Muscle layer of colon (tissue), 2 donors: Measurements from ENCODE around the gene RANBP9.

ENCODE experiments used
- H3K27ac ChIP-seq: one replicate; pipeline ENCODE4 v1.7.0; 2013; ENCODE audit warnings: low read depth, mild to moderate bottlenecking, low read length, moderate library complexity
- H3K27me3 ChIP-seq, 2 donors: one replicate each; pipeline ENCODE4 v1.7.0; 2013; ENCODE audit warnings: low read length in 2 of 2, mild to moderate bottlenecking in 2 of 2; ENCODE audit not compliant: insufficient read depth in 2 of 2, control insufficient read depth in 1 of 2
- H3K36me3 ChIP-seq: one replicate; pipeline ENCODE4 v1.7.0; 2013; ENCODE audit warnings: mild to moderate bottlenecking, low read length; ENCODE audit not compliant: insufficient read depth
- H3K4me1 ChIP-seq: one replicate; pipeline ENCODE4 v1.7.0; 2013; ENCODE audit warnings: mild to moderate bottlenecking, low read length; ENCODE audit not compliant: insufficient read depth
- H3K4me3 ChIP-seq, 2 donors: one replicate each; pipeline ENCODE4 v1.7.0; 2013; ENCODE audit warnings: low read length in 2 of 2, low read depth in 1 of 2, mild to moderate bottlenecking in 1 of 2, moderate library complexity in 1 of 2
- H3K9ac ChIP-seq: one replicate; pipeline ENCODE4 v1.7.0; 2013; ENCODE audit warnings: low read length
- H3K9me3 ChIP-seq: one replicate; pipeline ENCODE4 v1.7.0; 2013; ENCODE audit warnings: mild to moderate bottlenecking, low read length
- donor health status: abdominal sarcoma.
- donor health status: Adenocarcinoma of cecum.

RANBP9 gene

DNA sequence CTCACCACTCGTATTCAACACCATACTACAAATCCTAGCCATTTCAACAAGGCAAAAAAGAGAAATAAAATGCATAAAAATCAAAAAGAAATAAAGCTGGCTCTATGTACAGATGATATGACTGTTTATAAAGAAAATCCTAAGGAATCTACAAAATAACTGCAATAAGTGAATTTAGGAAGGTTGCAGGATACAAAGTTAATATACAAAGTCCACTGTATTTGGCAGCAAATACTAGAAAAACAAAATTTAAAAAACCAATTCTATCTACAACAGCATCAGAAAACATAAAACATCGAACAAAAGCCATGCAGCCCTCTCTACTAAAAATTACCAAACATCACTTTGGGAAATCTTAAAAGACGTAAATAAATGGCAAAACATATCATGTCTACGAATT is 47.6 kb downstream of the RANBP9 start:
- Histone ChIP-seq H3K27ac (no peak overlapping the region), H3K9ac (no peak overlapping the region), H3K4me1 (peaks cover 15% of the 10 kb centered on the region), H3K9me3 (no peaks in the 10 kb centered on the region), H3K4me3 (no peak overlapping the region), H3K27me3 (no peaks in the 10 kb centered on the region), H3K36me3 (no peaks in the 10 kb centered on the region)

DNA sequence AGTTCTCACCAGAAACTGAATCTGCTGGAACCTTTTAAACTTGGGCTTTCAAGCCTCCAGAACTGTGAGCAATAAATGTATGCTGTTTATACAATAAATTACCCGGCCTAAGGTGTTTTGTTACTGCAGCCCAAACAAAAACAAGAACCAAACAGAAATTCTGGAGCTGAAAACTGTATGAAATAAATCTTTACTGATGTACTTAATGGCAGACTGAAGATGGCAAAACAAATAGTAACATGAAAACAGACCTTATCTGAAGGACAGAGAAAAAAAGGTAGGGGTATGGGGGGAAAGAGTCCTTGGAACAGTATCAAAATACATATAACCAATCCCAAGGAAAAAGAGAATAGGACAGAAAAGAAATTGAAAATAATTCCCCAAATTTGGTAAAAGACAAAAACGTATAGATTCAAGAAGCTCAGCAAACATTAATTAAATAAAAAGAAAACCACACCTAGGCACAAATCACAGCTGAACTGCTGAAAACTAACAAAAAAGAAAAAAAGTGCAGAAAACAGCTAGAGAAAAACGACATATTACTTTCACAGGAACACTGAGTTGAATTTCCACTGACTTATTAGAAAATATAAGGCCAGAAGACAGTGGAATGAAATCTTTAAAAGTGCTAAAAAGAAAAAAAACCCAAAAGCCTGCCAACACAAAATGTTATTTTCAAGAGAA is 48.8 kb downstream of the RANBP9 start:
- H3K9me3 ChIP-seq: no peaks in the 10 kb centered on the region
- H3K4me3 ChIP-seq: no peak overlapping the region
- H3K27ac ChIP-seq: no peak overlapping the region
- H3K9ac ChIP-seq: no peak overlapping the region
- H3K4me1 ChIP-seq: peaks cover 15% of the 10 kb centered on the region
- no peaks in the 10 kb centered on the region for H3K36me3 ChIP-seq
- H3K27me3 ChIP-seq: no peaks in the 10 kb centered on the region

DNA sequence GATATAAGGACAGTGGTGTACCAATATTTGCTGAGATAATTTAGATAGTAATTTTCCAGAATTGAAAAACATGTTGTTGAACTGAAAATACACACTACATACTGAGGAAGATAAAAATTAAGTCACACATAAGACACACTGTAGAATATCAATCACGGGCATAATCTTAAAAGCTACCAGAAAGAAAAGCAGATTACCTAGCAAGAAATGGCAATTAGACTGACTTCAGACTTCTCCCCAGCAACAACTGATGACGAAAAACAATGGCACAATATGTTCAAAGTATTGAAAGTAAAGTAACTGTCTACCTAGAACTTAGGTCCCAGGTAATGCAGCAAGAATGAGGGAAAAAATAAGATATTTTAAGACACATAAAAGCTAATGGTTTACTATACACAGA is 50.0 kb downstream of the RANBP9 start:
- Histone ChIP-seq H3K36me3 (no peaks in the 10 kb centered on the region), H3K27me3 (no peaks in the 10 kb centered on the region), H3K9me3 (no peaks in the 10 kb centered on the region), H3K4me1 (peaks cover 15% of the 10 kb centered on the region), H3K9ac (no peak overlapping the region), H3K4me3 (no peak overlapping the region), H3K27ac (no peak overlapping the region)

DNA sequence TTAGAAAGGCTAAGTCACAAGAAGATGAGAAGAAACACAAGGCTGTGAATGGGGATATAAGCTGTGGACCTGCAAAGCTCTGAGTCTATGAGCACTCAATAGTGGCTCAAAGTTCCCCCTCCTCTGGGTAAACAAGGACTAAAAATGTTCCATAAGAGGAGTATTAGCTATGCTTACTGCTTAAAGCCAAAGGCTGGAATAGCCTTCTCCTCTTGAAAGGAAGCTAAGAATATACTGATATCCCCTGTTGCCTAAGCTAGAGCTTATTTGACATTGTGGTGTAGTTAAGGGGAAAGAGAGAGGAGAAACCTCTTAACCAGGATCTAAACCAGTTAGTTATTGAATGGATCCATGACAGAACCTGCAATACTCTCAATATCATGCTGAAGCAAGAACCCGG is 50.7 kb downstream of the RANBP9 start:
- Histone ChIP-seq H3K4me3 (no peak overlapping the region), H3K9ac (no peak overlapping the region), H3K4me1 (peaks cover 15% of the 10 kb centered on the region), H3K36me3 (no peaks in the 10 kb centered on the region), H3K27ac (no peak overlapping the region), H3K9me3 (no peaks in the 10 kb centered on the region), H3K27me3 (no peaks in the 10 kb centered on the region)

DNA sequence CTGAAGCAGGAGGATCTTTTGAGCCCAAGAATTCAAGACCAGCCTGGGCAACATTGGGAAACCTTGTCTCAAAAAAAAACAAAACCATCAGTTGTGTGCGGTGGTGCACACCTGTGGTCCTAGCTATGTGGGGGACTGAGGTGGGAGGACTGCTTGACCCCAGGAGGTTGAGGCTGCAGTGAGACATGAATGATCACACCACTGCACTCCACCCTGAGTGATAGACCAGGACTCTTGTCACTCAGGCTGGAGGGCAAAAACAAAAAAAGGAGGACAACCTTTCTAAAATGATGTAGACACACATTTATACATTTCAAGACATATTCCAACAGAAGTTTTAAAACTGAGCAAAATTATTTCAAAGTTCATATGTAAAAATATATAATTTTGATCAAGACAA is 51.4 kb downstream of the RANBP9 start:
- Histone ChIP-seq H3K36me3 (no peaks in the 10 kb centered on the region), H3K4me3 (no peak overlapping the region), H3K9me3 (no peaks in the 10 kb centered on the region), H3K9ac (no peak overlapping the region), H3K4me1 (peaks cover 15% of the 10 kb centered on the region), H3K27me3 (no peaks in the 10 kb centered on the region), H3K27ac (no peak overlapping the region)

DNA sequence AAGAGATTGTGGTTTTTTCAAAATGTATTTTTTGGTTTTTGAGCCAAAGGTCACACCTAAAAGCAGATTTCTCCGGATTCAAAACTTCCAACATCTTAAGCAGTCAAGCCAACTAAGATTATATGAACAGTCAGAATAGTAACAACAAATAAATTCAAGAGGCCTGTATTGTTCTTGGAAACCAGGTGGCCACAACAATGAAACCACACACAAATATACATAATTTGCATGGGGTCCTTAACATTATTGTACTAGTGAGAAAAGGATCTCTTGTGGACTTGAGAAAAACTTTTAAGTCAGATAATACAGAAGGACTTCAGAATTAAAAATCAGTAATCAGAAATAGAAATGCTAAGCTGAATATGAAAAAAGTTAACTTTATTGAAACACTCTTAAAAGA is 55.9 kb downstream of the RANBP9 start:
- Histone ChIP-seq H3K27me3 (no peaks in the 10 kb centered on the region), H3K9ac (no peak overlapping the region), H3K4me3 (no peak overlapping the region), H3K27ac (no peak overlapping the region), H3K4me1 (peaks cover 6% of the 10 kb centered on the region), H3K36me3 (peaks cover 3% of the 10 kb centered on the region), H3K9me3 (no peaks in the 10 kb centered on the region)

DNA sequence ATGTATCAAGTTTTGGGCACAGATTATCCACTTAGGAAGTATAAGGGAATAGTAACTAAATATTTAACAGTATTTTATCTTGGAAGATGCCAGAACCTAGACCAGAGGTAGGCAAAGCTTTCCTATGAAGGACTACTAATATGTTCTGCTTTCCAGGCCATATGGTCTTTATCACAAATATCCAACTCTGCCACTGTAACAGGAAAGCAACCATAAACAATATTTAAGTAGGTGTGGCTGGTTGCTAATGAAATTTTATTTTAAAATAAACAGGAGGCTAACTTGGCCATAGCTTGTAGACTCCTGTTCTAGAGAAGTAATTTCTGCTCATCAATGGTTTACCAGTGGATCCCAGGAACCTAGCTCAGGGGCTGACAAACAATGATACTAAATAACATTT is 57.1 kb downstream of the RANBP9 start:
- peaks cover 5% of the 10 kb centered on the region for H3K4me1 ChIP-seq
- no peaks in the 10 kb centered on the region for H3K9me3 ChIP-seq
- H3K9ac ChIP-seq: no peak overlapping the region
- H3K27ac ChIP-seq: no peak overlapping the region
- H3K27me3 ChIP-seq: no peaks in the 10 kb centered on the region
- peaks cover 3% of the 10 kb centered on the region for H3K36me3 ChIP-seq
- H3K4me3 ChIP-seq: no peak overlapping the region

DNA sequence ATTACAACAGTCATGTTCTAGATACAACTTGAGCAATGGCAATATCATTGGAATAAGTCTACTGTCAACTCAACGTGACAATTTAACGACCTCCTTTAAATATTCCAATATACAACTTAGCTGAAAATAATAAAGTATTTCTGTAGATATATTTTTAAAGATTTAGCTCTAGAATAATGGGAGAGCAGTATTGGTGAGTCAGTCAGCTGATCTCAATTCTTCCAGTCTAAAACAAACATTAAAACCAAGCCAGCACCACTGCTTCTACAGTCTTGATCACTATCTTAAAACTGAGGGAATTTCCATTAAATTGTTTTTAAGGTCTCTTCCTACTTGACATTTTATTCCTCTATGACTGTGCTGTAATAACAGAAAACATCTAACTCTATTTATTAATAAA is 58.3 kb downstream of the RANBP9 start:
- Histone ChIP-seq H3K27ac (no peak overlapping the region), H3K27me3 (no peaks in the 10 kb centered on the region), H3K9ac (no peak overlapping the region), H3K36me3 (peaks cover 3% of the 10 kb centered on the region), H3K4me1 (peaks cover 5% of the 10 kb centered on the region), H3K9me3 (no peaks in the 10 kb centered on the region), H3K4me3 (no peak overlapping the region)

DNA sequence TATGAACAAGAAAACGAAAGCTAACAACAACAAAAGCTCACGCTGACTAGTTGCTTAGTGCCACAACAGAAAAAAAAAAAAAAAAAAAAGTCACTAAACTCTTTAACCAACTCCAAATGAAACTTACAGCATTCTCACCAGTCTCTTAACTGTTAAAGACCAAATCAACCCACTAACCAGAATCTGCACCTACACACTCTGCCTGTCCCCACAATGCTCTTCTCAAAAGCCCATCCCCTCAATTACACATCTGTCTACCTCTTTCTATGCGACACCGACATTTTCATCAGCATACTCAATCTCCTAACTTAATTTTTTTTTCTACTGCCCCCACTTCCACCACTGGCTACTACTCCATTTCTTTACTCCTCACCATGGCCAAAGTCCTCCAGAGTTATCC is 62.2 kb downstream of the RANBP9 start:
- Histone ChIP-seq H3K27me3 (no peaks in the 10 kb centered on the region), H3K4me1 (peaks cover under 1% of the 10 kb centered on the region), H3K27ac (no peak overlapping the region), H3K36me3 (peaks cover 3% of the 10 kb centered on the region), H3K4me3 (no peak overlapping the region), H3K9ac (no peak overlapping the region), H3K9me3 (no peaks in the 10 kb centered on the region)

DNA sequence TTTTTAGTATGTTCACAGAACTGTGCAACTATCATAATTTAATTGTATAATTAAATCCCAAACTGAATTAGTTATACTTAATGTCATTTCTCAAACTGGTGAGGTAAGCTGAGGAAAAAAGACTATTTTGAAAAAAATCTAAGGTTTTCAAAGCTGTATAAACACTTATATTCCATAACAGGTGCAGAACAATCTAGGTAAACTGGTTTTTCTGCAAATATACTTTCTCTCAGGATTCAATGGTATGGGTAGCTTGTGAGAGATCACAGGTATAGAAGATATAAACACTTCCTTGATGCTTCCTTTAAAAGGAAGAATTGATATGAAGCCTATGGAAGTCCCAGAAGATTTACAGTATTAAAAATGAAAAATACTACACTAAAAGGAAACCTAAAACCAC is 62.8 kb downstream of the RANBP9 start:
- Histone ChIP-seq H3K4me1 (no peaks in the 10 kb centered on the region), H3K27me3 (no peaks in the 10 kb centered on the region), H3K4me3 (no peak overlapping the region), H3K9ac (no peak overlapping the region), H3K36me3 (peaks cover 3% of the 10 kb centered on the region), H3K27ac (no peak overlapping the region), H3K9me3 (no peaks in the 10 kb centered on the region)

DNA sequence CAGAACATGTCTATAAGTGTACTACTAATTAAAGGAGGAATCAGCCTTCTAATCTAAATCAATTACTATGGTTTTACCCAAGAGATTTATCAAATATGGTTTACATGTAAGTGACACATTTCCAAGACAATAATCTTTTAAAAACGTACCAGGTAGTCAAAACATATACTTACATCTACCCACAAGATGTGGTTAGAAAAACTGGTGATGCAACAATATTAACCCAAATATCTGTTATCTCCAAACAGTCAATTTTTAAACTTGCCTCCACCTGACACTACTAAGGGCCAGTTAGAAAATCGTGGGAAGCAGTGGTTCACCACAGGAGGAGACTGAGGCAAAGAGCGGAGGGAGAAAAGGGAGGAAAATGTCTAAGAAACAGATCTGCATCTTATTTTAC is 68.5 kb downstream of the RANBP9 start:
- Histone ChIP-seq H3K27me3 (no peaks in the 10 kb centered on the region), H3K9ac (no peak overlapping the region), H3K36me3 (peaks cover 17% of the 10 kb centered on the region), H3K27ac (no peak overlapping the region), H3K4me1 (no peaks in the 10 kb centered on the region), H3K4me3 (no peak overlapping the region), H3K9me3 (no peaks in the 10 kb centered on the region)

DNA sequence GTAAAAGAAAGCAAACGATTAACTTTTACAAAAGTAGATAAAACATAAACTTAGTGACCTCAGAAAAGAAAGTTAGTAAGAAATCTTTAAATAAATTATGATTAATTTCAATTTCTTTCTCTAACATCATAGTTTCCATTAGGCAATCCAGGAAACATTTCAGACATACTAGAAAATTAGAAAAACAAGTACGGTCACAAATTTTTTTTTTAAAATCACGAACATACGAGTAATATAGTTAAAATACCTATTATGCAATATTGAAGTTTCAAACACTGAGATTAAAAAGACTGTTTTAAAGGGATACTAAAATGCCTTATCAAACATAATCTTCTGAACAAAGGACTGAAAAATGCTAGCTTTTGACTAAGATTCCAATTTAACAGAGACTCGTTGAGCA is 70.3 kb downstream of the RANBP9 start:
- no peak overlapping the region for H3K27ac ChIP-seq
- H3K9me3 ChIP-seq: no peaks in the 10 kb centered on the region
- H3K4me3 ChIP-seq: no peak overlapping the region
- no peak overlapping the region for H3K9ac ChIP-seq
- no peaks in the 10 kb centered on the region for H3K4me1 ChIP-seq
- peaks cover 30% of the 10 kb centered on the region for H3K36me3 ChIP-seq
- H3K27me3 ChIP-seq: no peaks in the 10 kb centered on the region
